T-helper 1 cell treated with Interleukin-12 subunit alpha and Interleukin-12 subunit beta and Interleukin-4 antibody, amounts not matched to agents 30 ng/mL and 1 ng/mL, for 36 hours (primary cell): ENCODE results near the gene RPUSD1. TPM values are rescaled to one million over a fixed set of nuclear protein-coding genes. Genes with fewer than 3 reads are reported as not detected.

ENCODE experiments used
- total RNA-seq: library from RNA; stranded (reverse); gene quantifications from 2 replicates; pipeline ENCODE4 v1.2.3, GENCODE V29; 2022

RPUSD1 gene
- total RNA-seq, 1 donor from 2014 or later = 35.4 TPM

Other genes with a start within 250 kb of the RPUSD1 start
- gene PRR35, start 228.0 kb downstream of the RPUSD1 start, total RNA-seq = 0.10 TPM in 1 of 2 replicates, not detected in the other
- 1.8 and 2.2 TPM in 2 replicates for gene NHLRC4, start 221.4 kb downstream of the RPUSD1 start, total RNA-seq
- gene PIGQ, start 218.4 kb downstream of the RPUSD1 start, total RNA-seq = 45.5 and 49.8 TPM in 2 replicates
- 16.2 and 17.6 TPM in 2 replicates for gene RAB40C, start 198.3 kb downstream of the RPUSD1 start, total RNA-seq
- 0.69 and 0.76 TPM in 2 replicates for gene WFIKKN1, start 157.4 kb downstream of the RPUSD1 start, total RNA-seq
- gene METTL26, start 152.1 kb downstream of the RPUSD1 start, total RNA-seq = 79.2 and 85.0 TPM in 2 replicates
- gene MCRIP2, start 146.6 kb downstream of the RPUSD1 start, total RNA-seq = 19.3 and 27.5 TPM in 2 replicates
- 52.9 and 53.6 TPM in 2 replicates for gene WDR90, start 139.0 kb downstream of the RPUSD1 start, total RNA-seq
- gene RHOT2, start 120.2 kb downstream of the RPUSD1 start, total RNA-seq = 136 and 155 TPM in 2 replicates
- 0.98 and 2.0 TPM in 2 replicates for gene RHBDL1, start 112.7 kb downstream of the RPUSD1 start, total RNA-seq
- gene STUB1, start 108.0 kb downstream of the RPUSD1 start, total RNA-seq = 73.9 and 81.6 TPM in 2 replicates
- gene JMJD8, start 104.0 kb downstream of the RPUSD1 start, total RNA-seq = 41.2 and 42.1 TPM in 2 replicates
- gene WDR24, start 98.0 kb downstream of the RPUSD1 start, total RNA-seq = 18.0 and 18.5 TPM in 2 replicates
- 8.0 and 8.2 TPM in 2 replicates for gene FBXL16, start 82.6 kb downstream of the RPUSD1 start, total RNA-seq
- gene METRN, start 73.3 kb downstream of the RPUSD1 start, total RNA-seq = 4.7 and 6.1 TPM in 2 replicates
- gene ANTKMT, start 67.2 kb downstream of the RPUSD1 start, total RNA-seq = 8.1 and 10.8 TPM in 2 replicates
- 1.7 and 2.4 TPM in 2 replicates for gene CCDC78, start 61.9 kb downstream of the RPUSD1 start, total RNA-seq
- 5.1 and 6.1 TPM in 2 replicates for gene HAGHL, start 61.3 kb downstream of the RPUSD1 start, total RNA-seq
- gene CIAO3, start 47.4 kb downstream of the RPUSD1 start, total RNA-seq = 42.5 and 46.8 TPM in 2 replicates
- not detected in 2 replicates for gene MSLN, start 27.6 kb downstream of the RPUSD1 start, total RNA-seq
- gene CHTF18, start 239 bp upstream of the RPUSD1 start, total RNA-seq = 73.0 and 79.3 TPM in 2 replicates
- not detected in 2 replicates for gene GNG13, start 12.4 kb upstream of the RPUSD1 start, total RNA-seq
- gene LMF1, start 182.6 kb upstream of the RPUSD1 start, total RNA-seq = 19.1 and 20.4 TPM in 2 replicates
- gene SOX8, start 193.4 kb upstream of the RPUSD1 start, total RNA-seq = 0.17 TPM in 1 of 2 replicates, not detected in the other